NCI-H2171 (cell line): ENCODE data around the gene RASGRP1.
A peak's percentile ranks its signal among the peaks of the same experiment; 100 is the strongest.

ENCODE experiments used
- DNase-seq: peaks from one replicate; lab custom pipeline; 2025; lab: John Stamatoyannopoulos, UW

Gene RASGRP1

DNA sequence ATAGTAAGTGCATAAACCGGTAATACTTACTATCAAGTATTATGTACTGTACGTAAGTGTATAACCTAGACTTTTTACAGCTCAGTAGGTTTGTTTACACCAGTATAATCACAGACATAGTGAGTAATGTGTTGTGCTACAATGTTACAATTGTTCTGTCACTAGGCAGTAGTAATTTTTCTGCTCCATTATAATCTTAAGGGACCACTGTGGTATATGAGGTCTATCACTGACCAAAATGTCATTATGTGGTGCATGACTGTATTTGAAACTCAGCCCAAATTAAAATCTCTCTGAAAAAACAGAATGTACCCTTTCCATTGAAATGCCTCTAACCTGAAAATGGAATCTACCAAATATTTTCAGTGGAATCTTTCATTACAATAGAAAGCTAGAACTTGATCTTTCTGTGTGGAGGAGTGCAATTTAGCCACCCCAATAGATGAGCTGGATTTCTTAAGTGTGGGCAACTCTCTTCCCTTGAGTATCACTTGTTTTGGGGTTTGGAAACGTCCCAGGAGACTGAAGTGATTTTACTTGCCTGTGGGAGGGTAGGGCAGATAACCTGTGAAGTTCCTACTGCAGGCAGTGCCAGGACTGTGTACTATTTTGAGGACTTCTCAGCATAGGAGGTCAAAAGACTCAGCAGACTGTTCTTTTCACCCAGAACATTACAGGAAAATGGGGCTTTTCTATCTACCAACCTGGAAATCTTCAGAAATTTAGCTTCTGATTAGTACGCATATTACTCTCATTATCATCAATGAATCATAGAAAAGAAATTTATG lies 59.7 kb downstream of the RASGRP1 start:
- no peak for DNase-seq

DNA sequence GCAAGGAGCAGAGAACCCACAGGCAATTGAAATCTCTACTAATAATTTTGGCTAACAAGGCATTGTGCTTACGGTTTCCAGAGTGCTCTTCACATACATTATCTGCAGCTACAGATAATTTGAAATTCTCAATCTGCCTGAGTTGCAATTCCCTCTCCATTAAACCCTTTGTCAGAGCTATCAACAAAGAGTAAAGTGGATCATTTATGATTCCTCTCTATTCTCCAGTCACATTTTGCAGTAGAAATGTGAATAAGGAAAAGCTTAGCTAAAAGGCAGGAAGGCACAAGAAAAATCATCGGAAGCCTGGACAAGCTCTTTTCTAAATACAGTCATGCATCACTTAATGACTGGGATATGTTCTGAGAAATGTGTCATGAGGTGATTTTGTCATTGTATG lies 61.1 kb downstream of the RASGRP1 start:
- no peak for DNase-seq

DNA sequence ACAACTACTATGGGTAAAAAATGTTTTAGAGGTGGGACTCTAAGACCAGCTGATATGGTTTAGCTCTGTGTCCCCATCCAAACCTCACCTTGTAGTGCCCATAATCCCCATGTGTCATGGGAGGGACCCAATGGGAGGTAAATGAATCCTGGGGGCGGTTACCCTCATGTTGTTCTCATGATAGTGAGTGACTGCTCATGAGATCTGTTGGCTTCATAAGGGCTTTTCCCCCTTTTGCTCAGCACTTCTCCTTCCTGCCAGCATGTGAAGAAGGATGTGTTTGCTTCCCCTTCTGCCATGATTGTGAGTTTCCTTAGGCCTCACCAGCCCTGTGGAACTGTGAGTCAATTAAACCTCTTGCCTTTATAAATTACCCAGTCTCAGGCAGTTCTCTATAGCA lies 65.0 kb downstream of the RASGRP1 start:
- DNase-seq: no peak

DNA sequence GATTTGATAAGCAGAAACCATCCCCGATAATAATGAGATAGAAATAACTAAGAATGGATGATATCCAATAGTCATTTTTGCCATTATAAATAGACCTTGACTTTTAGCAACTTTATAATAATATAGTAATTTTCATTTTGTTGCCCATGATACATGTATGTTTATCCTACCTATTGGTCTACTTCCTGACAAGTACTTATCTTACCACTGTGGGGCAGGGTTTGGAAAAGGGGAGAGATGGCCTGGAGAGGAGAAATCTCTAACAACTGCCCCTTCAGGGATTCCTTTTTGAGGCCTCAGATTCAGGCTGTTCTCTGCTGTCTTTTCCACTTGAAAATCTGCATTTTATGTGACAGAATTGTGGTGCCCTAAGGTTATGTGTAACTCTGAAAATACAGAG lies 68.5 kb downstream of the RASGRP1 start:
- DNase-seq: no peak

DNA sequence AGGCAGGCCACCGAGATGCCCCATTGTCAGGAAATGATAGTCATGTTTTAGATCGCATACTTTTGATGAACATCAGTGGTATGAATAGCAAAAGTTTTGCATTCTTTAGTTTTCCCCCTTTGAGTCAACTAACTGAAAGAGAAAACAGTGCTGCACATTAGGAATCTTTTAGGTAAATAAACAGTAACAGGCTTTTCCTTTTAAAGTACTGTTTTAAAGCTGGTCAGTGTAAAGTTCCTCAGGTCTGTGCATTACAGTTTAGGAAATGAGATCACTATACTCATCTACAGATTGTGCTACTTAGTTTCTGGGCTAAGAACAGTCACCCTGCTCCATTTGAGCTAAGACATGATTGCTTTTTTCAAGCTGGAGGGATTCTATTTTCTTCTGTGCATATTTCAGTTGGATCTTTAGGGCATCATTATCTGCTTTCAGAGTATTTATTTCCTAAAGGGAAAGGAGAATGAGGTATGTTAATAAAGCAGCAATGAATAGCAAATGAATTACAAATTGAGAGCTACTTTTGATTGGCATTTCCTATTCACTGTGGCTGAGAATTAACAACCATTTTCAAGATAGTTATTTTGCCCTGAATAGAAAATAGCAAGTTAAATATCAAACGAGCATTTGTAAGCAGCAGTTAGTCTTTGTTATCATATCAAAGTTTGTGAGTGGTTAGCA lies 74.2 kb downstream of the RASGRP1 start:
- DNase-seq: no peak

DNA sequence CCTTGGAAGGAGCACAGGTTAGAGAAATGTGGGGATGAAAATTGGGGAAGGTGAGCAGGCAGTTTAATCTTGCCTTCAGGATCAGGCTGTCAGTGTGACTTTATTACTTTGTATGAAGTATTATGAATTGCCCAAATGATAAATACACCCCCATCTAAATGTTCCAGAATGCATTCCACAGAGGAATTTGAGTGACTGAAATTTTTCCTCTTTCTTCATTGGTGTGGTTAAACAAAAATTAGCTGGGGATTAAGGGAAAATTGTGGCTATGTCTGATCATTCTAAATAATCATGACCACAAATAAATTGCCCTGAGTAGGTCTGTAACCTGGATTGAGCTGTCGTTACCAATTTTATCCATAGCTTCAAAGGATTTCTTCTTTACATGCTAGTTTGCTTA lies 77.2 kb downstream of the RASGRP1 start:
- no peak for DNase-seq

DNA sequence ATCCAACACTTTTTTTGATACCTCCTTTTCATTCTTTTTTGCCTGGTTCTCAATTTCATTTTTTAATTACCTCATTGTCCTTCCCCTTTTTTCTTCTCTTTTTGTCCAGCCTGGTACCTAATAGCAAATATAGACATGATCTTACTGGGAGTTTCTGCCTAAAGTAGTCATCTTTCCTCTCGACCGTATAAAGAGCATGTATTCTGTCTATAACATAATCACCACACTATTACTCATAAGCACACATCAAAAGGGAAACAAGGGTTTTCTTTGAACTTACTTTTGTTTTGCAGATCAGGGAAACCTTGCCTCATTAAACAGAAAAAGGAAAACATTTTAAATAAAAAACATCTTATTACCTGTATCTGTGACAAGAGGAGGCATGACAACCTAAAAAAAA lies 77.7 kb downstream of the RASGRP1 start:
- no peak for DNase-seq

DNA sequence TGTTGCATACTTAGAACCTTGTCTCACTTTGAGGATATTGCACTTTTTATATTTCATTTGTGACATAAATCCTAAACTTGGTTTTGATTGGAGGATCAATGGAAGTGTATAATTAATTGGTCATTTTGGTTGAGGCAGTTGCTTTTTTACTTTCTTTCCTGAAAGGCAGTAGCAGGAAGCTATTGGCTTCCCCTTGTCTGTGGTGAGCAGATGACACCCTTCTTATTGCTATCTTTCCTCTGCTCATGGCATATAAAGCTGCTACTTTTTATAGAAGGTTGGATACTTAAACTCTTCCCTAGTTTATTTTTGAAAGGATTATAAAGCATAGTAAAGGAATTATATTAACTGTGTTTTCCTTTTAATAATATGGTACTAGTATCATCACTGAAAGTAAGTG lies 82.0 kb downstream of the RASGRP1 start:
- DNase-seq: no peak

DNA sequence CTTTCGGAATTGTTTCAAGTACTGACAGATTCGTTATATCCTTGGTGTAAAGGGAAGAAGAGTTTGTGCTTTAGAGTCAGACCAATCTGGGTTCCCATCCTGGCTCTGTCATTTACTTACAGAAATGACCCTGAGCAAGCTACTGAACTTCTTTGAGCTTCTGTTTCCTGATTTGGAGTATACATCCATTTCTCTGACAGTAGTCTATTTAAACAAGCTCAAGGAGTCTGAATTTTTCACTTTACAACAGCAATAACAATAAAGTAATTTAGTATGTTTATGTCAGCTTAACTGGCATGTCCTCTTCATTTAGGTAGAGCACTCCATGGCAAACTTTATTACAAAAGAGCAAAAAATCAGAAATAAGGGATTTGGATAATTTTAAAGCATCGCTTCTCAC lies 82.9 kb downstream of the RASGRP1 start:
- DNase-seq: no peak

DNA sequence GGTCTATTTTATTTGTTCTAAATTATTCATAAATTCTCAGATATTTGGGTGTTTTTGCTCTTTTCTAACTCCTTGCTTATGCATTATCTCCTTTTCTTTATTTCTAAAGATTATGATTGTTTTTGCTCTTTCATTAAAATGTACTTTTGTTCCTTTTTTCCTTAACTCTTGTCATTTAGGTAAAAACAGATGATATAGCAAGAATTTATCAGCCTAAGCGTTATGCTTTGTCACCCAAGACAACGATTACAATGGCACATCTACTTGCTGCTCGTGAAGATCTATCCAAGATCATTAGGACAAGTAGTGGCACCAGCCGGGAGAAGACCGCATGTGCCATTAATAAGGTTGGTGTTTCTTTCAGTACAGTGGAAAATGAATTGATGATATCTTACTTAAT lies 83.5 kb downstream of the RASGRP1 start:
- no peak for DNase-seq

DNA sequence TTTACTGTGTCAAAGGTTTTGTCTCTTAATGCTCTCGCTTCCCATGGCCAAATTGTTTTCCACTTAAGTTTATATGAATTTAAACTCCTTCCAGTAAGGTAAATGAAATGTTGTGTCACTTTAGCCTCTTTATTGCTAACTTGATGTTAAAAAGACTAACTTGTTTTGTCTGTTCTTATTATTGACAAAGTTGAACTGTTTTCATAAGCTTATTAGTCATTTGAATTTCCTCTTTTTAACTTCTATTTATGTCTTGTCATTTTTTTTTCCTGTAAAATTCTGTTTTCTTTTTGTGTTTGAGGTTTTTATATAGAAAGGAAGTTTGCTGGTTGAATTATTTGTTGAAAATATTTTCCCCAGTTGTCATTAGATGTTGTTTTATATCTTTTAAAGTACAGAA lies 84.9 kb downstream of the RASGRP1 start:
- no peak for DNase-seq

DNA sequence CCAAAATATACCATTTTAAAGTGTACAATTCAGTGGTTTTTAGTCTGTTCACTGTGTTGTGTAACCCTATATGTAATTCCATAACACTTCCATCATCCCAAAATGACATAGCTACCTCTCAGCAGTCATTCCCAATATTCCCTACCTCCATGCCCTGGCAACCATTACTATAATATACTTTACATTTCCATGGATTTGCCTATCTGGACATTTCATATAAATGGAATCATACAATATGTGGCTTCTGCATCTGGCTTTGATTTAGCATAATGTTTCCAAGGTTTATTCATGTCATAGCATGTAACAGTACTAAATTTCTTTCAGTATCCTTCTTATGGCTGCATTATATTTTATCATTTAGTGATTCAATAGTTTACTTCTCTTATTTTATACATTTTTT lies 85.3 kb downstream of the RASGRP1 start:
- DNase-seq: no peak

DNA sequence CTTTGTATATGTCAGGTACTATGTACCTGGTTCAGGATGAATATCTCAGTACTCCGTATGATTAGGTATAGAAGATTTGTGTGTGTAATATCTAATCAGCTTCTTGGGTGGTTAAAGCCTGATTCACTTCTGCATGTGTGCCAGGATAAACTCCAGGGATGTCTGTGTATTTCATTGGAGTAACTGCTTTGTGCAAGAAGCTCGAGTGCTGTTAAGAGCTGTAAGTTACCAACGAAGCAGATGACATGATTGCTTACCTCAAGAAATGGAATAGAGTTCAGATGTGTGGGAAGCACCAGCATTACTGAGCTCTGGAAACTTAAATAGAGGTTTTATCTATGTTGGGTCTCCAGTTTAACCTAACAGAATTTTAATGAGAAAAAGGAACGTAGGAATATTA lies 87.0 kb downstream of the RASGRP1 start:
- DNase-seq: no peak

DNA sequence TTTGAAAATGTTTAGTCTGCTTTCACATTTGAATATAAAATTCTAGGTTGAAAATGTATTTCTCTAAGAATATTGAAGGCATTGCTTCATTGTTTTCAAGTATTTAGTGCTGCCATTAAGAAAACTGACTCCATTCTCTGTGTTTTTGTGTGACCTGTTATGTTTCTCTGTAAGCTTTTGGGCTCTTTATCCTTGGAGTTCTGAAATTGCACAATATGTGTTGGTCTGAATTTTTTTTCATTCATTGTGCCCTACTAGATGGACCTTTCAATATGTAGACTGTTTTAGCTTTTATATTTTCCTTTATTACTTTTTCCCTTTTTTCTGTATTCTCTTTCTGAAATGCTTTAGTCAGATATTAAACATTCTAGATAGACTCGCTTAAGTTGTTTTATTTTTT lies 88.5 kb downstream of the RASGRP1 start:
- DNase-seq: no peak

DNA sequence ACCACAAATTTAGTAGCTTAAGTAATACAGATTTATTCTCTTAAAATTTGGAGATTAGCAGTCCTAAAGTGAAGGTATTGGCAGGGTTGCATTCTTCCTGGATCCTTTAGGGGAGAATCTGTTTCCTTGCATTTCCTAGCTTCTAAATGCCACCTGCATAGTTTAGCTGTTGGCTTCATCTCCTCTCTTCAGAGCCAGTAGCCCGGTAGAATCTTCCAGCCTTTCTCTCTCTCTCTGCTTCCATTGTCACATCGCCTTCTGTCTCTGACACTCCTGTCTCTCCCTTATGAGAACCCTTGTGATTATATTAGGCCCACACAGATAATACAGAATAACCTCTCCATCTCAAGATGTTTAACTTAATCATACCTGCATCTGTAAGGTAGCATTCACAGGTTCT lies 89.3 kb downstream of the RASGRP1 start:
- no peak for DNase-seq

DNA sequence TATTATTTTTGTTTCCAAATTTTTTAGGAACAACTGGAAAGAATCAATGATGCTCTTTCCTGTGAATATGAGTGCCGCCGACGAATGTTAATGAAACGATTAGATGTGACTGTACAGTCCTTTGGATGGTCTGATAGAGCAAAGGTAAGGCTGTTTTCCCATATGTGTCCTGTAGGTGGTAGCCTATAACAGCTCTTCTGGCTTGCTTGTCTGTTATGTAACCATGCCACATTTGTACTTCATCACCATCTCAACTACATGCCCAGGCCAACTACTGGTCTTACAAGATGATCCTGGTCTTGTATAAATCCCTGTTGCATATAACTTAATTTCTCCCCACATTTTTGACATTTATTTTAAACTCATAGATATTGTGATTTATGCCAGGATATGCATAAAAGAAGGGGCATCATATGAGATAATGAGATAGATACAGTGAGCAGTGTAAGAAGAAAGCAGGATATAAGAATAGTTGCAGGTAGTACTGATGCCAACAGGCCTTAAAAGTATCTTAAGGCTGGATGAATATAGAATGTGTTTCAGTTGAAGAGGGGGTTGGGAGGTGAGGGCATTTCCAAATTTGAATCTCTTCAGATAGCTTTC lies 90.4 kb downstream of the RASGRP1 start:
- DNase-seq: peak; percentile 51

DNA sequence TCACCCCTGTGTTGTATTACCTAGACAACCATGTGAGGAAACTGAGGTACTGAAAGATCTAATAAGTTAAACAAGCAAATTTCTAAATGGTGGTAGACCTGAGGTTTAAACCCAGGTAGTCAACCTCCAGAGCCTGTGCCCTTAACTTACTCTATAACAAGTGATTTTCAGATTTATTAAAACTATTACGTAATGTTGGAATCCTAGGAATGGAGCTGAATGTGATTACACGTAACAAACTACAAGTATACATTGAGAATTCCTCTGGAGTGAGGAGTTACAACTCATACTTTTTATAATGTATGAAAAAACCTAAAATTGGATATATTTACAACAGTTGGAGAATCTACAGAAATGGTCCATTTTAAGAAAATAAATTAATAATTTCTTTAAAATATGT lies 92.6 kb downstream of the RASGRP1 start:
- DNase-seq: no peak

DNA sequence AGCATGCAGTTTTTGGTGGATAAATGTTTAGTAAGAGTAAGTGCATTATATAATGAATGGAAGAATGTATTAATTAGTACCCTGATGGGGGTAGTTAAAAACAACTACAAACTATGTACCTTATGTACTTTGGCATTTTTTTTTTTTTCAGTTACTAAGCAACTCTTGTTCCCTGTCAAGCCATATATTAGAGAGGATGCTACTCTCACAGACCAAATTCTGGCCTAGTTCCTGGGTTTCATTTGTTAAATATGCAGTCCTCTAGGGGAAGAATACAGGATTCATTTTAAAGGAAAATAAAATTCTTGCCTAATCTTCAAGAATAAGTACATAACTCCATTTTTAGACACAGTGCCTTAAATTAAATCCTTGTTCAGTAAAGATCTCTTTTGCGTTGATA lies 93.8 kb downstream of the RASGRP1 start:
- no peak for DNase-seq

DNA sequence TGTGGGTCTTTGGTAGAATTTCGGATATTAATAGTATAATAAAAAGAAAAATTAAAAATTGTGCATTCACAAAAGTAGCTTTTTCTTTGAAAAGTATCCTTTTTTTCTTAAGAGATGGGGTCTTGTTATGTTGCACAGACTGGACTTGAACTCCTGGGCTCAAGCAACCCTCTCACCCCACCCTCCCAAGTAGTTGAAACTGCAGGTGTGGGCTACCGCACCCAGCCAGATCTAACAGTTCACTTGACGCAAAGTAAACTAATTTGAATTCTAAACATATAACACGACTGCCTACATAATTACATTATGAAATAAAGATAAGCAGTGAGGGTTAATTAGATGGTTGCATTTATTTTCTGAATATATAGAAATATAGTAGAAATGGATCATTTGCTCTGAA lies 99.9 kb downstream of the RASGRP1 start:
- no peak for DNase-seq

DNA sequence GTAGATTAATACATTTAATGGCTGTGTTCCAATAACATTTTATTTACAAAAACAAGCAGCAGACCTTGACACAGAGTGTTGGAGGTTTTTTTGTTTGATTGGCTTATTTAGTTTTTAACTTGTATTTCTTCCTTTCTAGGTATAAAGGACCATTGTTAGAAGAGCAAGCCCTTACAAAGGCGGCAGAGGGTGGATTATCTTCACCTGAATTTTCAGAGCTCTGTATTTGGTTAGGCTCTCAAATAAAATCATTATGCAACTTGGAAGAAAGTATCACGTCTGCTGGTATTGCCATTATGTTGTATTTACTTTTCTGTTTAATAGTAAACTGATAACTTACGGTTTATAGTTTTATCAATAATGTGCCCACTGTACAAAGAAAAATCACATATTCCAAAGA lies 100.7 kb downstream of the RASGRP1 start:
- DNase-seq: no peak

DNA sequence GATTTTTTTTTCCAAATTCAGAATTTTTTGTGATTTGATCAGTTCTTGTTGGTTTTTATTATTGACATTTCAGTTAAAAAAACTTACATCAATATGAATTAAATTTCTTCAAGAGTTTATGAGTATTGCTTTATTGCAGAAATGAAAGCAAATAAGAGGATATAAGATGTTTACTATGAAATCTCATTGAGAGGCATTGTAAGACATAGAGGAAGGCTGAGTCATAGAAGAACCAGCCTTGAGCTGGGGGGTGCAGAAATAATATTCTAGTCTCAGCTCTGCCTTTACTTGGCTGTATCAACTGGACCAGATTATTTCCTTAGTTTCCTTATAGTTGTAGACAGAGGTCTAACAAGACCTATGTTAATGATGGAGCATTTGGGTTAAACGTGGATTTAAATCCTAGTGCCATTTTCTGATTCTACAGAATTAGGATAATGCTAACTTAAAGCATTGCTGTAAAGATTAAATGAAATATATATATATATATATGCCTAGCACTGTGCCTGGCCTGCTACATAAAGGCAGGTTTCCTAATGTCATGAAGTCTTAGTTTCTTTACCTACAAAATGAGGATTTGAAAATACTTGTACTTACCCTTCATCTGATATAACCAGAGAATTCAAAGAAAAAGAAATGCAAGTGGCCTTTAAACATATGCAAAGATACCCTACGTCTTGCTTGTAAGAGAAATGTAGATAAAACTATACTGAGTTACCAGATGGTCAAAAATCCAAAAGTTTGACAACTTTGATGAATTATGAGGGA lies 103.4 kb downstream of the RASGRP1 start:
- no peak for DNase-seq

DNA sequence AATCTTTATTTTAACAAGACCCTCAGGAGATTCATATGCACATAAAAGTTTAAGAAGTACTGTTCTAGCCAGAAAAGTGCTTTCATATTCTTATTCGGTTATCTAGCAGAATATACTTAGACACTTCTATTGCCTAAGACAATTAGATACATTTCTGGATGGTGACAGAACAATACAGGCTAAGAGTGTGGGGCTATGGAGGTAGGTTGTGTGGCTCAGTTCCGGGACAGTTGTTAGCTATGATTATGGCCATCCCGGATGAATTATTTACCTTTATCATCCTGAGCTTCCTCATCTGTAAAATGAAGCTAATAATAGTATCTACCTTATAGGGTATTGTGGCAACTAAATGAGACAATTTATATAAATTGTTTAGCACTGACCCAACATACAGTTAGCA lies 104.1 kb downstream of the RASGRP1 start:
- DNase-seq: no peak

DNA sequence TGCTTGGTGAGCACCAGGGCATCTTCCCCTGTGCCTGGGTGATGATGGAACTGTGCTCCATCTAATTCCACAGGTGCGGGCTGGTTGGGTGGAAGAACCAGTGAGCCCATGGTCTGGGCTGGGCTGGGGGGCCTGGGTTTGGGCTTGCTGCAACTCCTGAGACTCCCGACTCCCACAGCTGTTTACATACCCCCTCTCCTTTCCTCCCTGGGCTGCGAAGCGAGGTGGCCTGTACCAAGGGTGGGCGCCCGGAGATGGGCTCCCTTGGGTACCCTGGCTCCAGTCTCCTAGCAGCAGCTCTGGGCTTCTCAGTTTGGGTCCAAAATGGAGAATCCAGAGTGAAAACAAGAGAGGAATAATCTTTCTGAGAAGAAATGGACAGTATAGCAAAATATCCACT lies 105.1 kb downstream of the RASGRP1 start:
- no peak for DNase-seq
